Gastrocnemius medialis (tissue), 4 donors: ENCODE results near the gene ORC3. TPM values are rescaled to one million over a fixed set of nuclear protein-coding genes. Genes with fewer than 3 reads are reported as not detected.

Experiments used
- ATAC-seq, 2 donors: fragments of 150-250 bp; one replicate each; pipeline ENCODE4 v1.9.1; 2016
- DNase-seq, 2 donors: peaks; one replicate each; pipeline ENCODE4 v3.0.0-alpha.2; 2019
- H3K27ac ChIP-seq, 4 donors: fragments of 200-600 bp; sonication (generic); 1 replicate in 1 of 4; 2 replicates in 3 of 4; pipeline ENCODE4 v1.5.1; 2016 to 2018; ENCODE audit warnings: mild to moderate bottlenecking in 2 of 4, moderate library complexity in 1 of 4
- H3K27me3 ChIP-seq, 3 donors: fragments of 200-600 bp; sonication (generic) in 2 of 3; 1 replicate in 1 of 3; 2 replicates in 2 of 3; pipeline versions ENCODE4 v1.5.1 to v1.6.0; 2016 to 2019; ENCODE audit warnings: mild to moderate bottlenecking in 1 of 3, moderate library complexity in 1 of 3
- H3K36me3 ChIP-seq, 2 donors: fragments of 200-600 bp; sonication (generic) in 1 of 2; one replicate each; pipeline ENCODE4 v1.5.1; 2017 to 2018
- H3K4me1 ChIP-seq, 2 donors: fragments of 200-600 bp; sonication (generic) in 1 of 2; one replicate each; pipeline ENCODE4 v1.5.1; 2016 to 2017; ENCODE audit warnings: mild to moderate bottlenecking in 2 of 2
- H3K4me3 ChIP-seq, 4 donors: fragments of 200-600 bp; sonication (generic) in 3 of 4; 1 replicate in 1 of 4; 2 replicates in 3 of 4; pipeline ENCODE4 v1.5.1; 2016 to 2019; ENCODE audit warnings: mild to moderate bottlenecking in 2 of 4
- H3K9me3 ChIP-seq, 3 donors: fragments of 200-600 bp; sonication (generic) in 2 of 3; 1 replicate in 1 of 3; 2 replicates in 2 of 3; pipeline ENCODE4 v1.5.1; 2016 to 2019
- CTCF ChIP-seq, 5 experiments: fragments of 450-650 bp in 3 of 5; fragments of 200-600 bp in 2 of 5; sonication (generic) in 2 of 5; IDR thresholded peaks in 4 of 5; conservative IDR thresholded peaks in 1 of 5; 1 replicate in 4 of 5; 2 replicates in 1 of 5; pipeline ENCODE4 v1.5.1; 2016 to 2019; ENCODE audit warnings: antibody characterized with exemption in 5 of 5, mild to moderate bottlenecking in 3 of 5, moderate library complexity in 3 of 5
- POLR2A ChIP-seq, 2 donors: fragments of 450-650 bp; IDR thresholded peaks; one replicate each; pipeline ENCODE4 v1.6.1; 2017; ENCODE audit warnings: antibody characterized with exemption in 2 of 2, mild to moderate bottlenecking in 2 of 2, moderate library complexity in 2 of 2
- in situ Hi-C, 4 donors: fragments of 200-750 bp; cut with MboI; loops; one replicate each; pipeline versions ENCODE4 v1.15.0 to v1.8.0; 2017; ENCODE audit warnings: low sequenced_read_pairs in 4 of 4
- intact Hi-C: fragments of 100-400 bp; cut with DNase I; formaldehyde crosslinking; loops from one replicate; pipeline ENCODE4 v1.15.1; 2023; ENCODE audit warnings: low total_unique reads
- total RNA-seq, 4 donors: library from RNA; depleted of rRNA; stranded (reverse); fragments of >200 nt; gene quantifications; one replicate each; pipeline versions ENCODE4 v1.1.0 to v1.2.3, GENCODE V29; 2016

Gene ORC3
- total RNA-seq, 4 donors from 2014 or later = 18.6 to 28.5 (median 22.6) TPM

GRCh38 chr6:87660226-87660911 is 70.4 kb downstream of the ORC3 start:
- Histone ChIP-seq H3K27ac (peak overlapping the region; percentile 69 to 79 (median 72)), H3K27me3 (no peaks in the 10 kb centered on the region), H3K4me3 (no peak overlapping the region), H3K36me3 (peaks cover 0 to 5% of the 10 kb centered on the region in 2 donors), H3K4me1 (peaks cover 28 to 48% of the 10 kb centered on the region in 2 donors), H3K9me3 (no peaks in the 10 kb centered on the region)
- ATAC-seq (peak; percentile 86), DNase-seq (peak; percentile 32 to 65)
- intact Hi-C loops (loop anchor here (10.0 kb wide), 1 partner anchor 134 kb away; no protein-coding TSS in a partner anchor), in situ Hi-C loops (no loop called here)
- TF ChIP-seq POLR2A (IDR thresholded peaks at IDR 0.05) (no peak), CTCF (IDR thresholded peaks at IDR 0.05 in 4 of 5, conservative IDR thresholded peaks at IDR 0.05 in 1 of 5) (no peak)

DNA sequence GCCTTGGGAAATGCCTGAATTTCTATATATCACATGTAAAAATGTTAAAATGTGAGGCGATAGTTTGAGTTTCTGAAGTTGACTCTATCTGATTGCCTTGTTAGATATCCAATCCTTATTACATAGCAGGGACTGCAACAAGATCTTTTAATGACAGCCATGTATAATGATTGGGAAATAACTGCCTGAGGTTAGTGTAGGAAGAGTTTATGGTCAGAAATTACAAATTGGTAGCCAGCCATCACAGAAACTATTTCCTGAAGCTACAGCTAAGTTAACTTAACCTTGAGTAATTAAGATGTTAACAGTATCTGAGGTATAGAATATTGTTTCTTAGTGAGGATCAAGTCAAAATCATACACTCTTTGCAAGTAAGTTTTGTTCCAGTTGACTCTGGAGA is 71.1 kb downstream of the ORC3 start:
- Histone ChIP-seq H3K4me1 (peaks cover 28 to 48% of the 10 kb centered on the region in 2 donors), H3K27me3 (no peaks in the 10 kb centered on the region), H3K36me3 (no peaks in the 10 kb centered on the region), H3K27ac (peak overlapping the region; percentile 69 to 79 (median 72)), H3K9me3 (no peaks in the 10 kb centered on the region), H3K4me3 (no peak overlapping the region)
- TF ChIP-seq CTCF (IDR thresholded peaks at IDR 0.05 in 4 of 5, conservative IDR thresholded peaks at IDR 0.05 in 1 of 5) = no peak
- TF ChIP-seq POLR2A (IDR thresholded peaks at IDR 0.05) = no peak
- in situ Hi-C loops (no loop called here), intact Hi-C loops (loop anchor here (10.0 kb wide), 1 partner anchor 134 kb away; no protein-coding TSS in a partner anchor)
- peak; percentile 38 to 45 for ATAC-seq
- DNase-seq = no peak

DNA sequence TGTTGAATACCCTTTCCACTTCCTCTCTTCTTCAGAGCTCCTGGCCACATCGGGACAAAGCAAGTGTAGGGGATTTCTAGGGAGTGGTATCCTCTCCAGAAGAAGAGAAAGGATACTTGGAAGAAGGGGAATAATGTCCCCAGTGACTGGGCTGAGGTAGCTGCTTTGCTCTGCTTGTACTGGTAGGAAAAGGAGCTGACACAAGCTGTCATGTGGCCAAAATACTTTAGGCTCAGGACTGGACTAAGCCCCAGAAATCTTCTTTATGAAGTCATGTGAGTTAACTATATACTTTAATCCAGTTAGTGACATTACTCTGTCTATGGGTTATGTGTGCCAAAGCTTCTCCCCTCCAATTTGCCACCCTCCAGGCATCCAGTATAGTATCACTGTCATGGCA is 71.6 kb downstream of the ORC3 start:
- intact Hi-C loops (loop anchor here (10.0 kb wide), 1 partner anchor 133 kb away; no protein-coding TSS in a partner anchor), in situ Hi-C loops (no loop called here)
- TF ChIP-seq CTCF (IDR thresholded peaks at IDR 0.05 in 4 of 5, conservative IDR thresholded peaks at IDR 0.05 in 1 of 5) (no peak), POLR2A (IDR thresholded peaks at IDR 0.05) (no peak)
- Histone ChIP-seq H3K27me3 (no peaks in the 10 kb centered on the region), H3K4me1 (peaks cover 28 to 48% of the 10 kb centered on the region in 2 donors), H3K27ac (peak overlapping the region; percentile 69 to 79 (median 72)), H3K4me3 (no peak overlapping the region), H3K9me3 (no peaks in the 10 kb centered on the region), H3K36me3 (no peaks in the 10 kb centered on the region)
- ATAC-seq (peak; percentile 32 to 33), DNase-seq (no peak)

- H3K36me3 ChIP-seq = peaks cover 0 to 11% of the 10 kb centered on the region in 2 donors
- in situ Hi-C loops = no loop called here
- intact Hi-C loops = loop anchor here (10.0 kb wide), 1 partner anchor 131 kb away; no protein-coding TSS in a partner anchor
- peaks cover 27 to 46% of the 10 kb centered on the region in 2 donors for H3K4me1 ChIP-seq
- TF ChIP-seq CTCF (IDR thresholded peaks at IDR 0.05 in 4 of 5, conservative IDR thresholded peaks at IDR 0.05 in 1 of 5) = no peak
- TF ChIP-seq POLR2A (IDR thresholded peaks at IDR 0.05) = no peak
- peak in 1 of 2 donors; percentile 34 for ATAC-seq
- H3K27me3 ChIP-seq = no peaks in the 10 kb centered on the region
- no peak for DNase-seq
- no peak overlapping the region for H3K4me3 ChIP-seq
- H3K27ac ChIP-seq = peak overlapping the region; percentile 69 to 79 (median 72)
- H3K9me3 ChIP-seq = no peaks in the 10 kb centered on the region
Measured at GRCh38 chr6:87663434-87663833, 73.5 kb downstream of the ORC3 start.
